ENCODE measurements around the gene DGKH. TPM values are rescaled to one million over a fixed set of nuclear protein-coding genes. Genes with fewer than 3 reads are reported as not detected.

Gene DGKH, protein sequence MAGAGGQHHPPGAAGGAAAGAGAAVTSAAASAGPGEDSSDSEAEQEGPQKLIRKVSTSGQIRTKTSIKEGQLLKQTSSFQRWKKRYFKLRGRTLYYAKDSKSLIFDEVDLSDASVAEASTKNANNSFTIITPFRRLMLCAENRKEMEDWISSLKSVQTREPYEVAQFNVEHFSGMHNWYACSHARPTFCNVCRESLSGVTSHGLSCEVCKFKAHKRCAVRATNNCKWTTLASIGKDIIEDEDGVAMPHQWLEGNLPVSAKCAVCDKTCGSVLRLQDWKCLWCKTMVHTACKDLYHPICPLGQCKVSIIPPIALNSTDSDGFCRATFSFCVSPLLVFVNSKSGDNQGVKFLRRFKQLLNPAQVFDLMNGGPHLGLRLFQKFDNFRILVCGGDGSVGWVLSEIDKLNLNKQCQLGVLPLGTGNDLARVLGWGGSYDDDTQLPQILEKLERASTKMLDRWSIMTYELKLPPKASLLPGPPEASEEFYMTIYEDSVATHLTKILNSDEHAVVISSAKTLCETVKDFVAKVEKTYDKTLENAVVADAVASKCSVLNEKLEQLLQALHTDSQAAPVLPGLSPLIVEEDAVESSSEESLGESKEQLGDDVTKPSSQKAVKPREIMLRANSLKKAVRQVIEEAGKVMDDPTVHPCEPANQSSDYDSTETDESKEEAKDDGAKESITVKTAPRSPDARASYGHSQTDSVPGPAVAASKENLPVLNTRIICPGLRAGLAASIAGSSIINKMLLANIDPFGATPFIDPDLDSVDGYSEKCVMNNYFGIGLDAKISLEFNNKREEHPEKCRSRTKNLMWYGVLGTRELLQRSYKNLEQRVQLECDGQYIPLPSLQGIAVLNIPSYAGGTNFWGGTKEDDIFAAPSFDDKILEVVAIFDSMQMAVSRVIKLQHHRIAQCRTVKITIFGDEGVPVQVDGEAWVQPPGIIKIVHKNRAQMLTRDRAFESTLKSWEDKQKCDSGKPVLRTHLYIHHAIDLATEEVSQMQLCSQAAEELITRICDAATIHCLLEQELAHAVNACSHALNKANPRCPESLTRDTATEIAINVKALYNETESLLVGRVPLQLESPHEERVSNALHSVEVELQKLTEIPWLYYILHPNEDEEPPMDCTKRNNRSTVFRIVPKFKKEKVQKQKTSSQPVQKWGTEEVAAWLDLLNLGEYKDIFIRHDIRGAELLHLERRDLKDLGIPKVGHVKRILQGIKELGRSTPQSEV
- total RNA-seq (ENCODE audit: unreplicated experiment): 13.4 TPM
- long read RNA-seq, partial matches to known transcripts: 0 of 1 reads
- long read RNA-seq, other reads (novel, unspliced or antisense): 1 of 1 reads

DNA sequence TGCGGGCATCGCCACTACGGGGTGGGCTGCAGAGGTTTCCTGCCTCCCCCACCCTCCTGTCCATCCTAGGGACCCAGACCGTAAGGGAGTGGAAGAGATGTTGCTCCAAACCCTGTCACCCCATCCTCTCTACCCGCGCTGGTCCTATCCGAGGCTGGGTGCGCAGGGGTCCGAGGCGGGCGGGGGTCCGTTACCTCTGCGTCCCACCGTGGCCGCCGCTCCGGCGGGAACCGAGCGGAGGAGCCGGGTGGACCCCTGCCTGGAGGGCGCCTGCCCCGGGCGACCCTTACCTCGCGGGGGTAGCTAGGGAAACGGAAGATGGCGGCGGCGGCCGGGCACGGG is at the start of gene DGKH:
Gene DGKH, plus strand, starts transcription at position 307 of the 342 bp plus-strand sequence. CDS start 126 bp downstream, outside the sequence.
- Mint-ChIP-seq H3K27me3 (ENCODE audit: unreplicated experiment) (peaks cover 6% of the 10 kb centered on the region), H3K4me3 (ENCODE audit: unreplicated experiment) (peak within 1 kb of the TSS; percentile 91), H3K36me3 (ENCODE audit: unreplicated experiment) (no peaks in the 10 kb centered on the region), H3K4me1 (ENCODE audit: low read depth, unreplicated experiment) (no peaks in the 10 kb centered on the region), H3K27ac (ENCODE audit: unreplicated experiment) (no peak within 1 kb of the TSS), H3K9me3 (ENCODE audit: unreplicated experiment) (peaks cover 3% of the 10 kb centered on the region)
- TF ChIP-seq, protein P1, sequence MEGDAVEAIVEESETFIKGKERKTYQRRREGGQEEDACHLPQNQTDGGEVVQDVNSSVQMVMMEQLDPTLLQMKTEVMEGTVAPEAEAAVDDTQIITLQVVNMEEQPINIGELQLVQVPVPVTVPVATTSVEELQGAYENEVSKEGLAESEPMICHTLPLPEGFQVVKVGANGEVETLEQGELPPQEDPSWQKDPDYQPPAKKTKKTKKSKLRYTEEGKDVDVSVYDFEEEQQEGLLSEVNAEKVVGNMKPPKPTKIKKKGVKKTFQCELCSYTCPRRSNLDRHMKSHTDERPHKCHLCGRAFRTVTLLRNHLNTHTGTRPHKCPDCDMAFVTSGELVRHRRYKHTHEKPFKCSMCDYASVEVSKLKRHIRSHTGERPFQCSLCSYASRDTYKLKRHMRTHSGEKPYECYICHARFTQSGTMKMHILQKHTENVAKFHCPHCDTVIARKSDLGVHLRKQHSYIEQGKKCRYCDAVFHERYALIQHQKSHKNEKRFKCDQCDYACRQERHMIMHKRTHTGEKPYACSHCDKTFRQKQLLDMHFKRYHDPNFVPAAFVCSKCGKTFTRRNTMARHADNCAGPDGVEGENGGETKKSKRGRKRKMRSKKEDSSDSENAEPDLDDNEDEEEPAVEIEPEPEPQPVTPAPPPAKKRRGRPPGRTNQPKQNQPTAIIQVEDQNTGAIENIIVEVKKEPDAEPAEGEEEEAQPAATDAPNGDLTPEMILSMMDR (IDR thresholded peaks at IDR 0.05; ENCODE audit: partially characterized antibody, unreplicated experiment): no peak
- no peak for DNase-seq

DNA sequence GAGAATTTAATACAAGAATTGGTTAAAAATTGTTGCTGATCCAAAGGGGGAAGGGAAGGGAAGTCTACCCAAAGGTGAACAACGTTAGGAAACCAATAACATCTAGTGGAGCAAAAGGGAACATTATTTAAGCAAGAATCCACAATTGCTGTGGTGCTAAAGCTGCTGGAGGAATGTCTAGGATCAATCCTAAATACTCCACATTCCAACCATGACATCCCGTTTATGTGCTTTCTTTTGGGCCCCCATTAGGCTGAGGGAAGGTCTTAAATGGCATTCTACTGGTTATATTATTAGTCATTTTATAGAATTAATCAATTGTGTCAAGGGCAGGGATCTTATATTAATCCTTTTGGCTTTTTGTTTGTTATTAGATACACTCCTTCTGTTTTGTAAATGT is 47.6 kb upstream of the DGKH start:
- H3K4me3 Mint-ChIP-seq (ENCODE audit: unreplicated experiment): no peak overlapping the region
- no peaks in the 10 kb centered on the region for H3K27me3 Mint-ChIP-seq (ENCODE audit: unreplicated experiment)
- peaks cover 4% of the 10 kb centered on the region for H3K36me3 Mint-ChIP-seq (ENCODE audit: unreplicated experiment)
- no peak for DNase-seq
- no peaks in the 10 kb centered on the region for H3K4me1 Mint-ChIP-seq (ENCODE audit: low read depth, unreplicated experiment)
- TF ChIP-seq, protein P1 (IDR thresholded peaks at IDR 0.05; ENCODE audit: partially characterized antibody, unreplicated experiment): no peak
- no peak overlapping the region for H3K27ac Mint-ChIP-seq (ENCODE audit: unreplicated experiment)
- no peaks in the 10 kb centered on the region for H3K9me3 Mint-ChIP-seq (ENCODE audit: unreplicated experiment)

DNA sequence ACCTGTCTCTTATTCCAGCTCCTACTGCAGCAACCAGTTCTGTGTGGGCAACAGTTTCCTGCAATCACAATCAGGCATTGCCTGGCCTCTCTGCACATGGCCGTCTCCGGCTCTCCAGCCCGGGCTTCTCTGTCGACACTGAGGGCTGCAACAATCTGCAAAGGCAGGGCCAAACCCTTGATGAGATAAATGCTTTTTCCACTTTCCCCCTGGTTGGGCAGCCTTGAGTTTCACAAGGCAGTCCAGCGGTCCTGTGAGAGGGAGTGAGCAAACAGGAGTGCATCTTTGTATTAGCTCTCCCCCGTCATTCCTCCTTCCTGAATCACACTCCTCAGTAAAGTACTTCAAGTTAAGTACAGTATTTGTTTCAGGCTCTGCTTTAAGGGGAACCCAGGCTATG is 46.9 kb upstream of the DGKH start:
- H3K4me3 Mint-ChIP-seq (ENCODE audit: unreplicated experiment): no peak overlapping the region
- no peaks in the 10 kb centered on the region for H3K27me3 Mint-ChIP-seq (ENCODE audit: unreplicated experiment)
- H3K4me1 Mint-ChIP-seq (ENCODE audit: low read depth, unreplicated experiment): no peaks in the 10 kb centered on the region
- no peak for DNase-seq
- TF ChIP-seq, protein P1 (IDR thresholded peaks at IDR 0.05; ENCODE audit: partially characterized antibody, unreplicated experiment): no peak
- no peak overlapping the region for H3K27ac Mint-ChIP-seq (ENCODE audit: unreplicated experiment)
- no peaks in the 10 kb centered on the region for H3K9me3 Mint-ChIP-seq (ENCODE audit: unreplicated experiment)
- peaks cover 4% of the 10 kb centered on the region for H3K36me3 Mint-ChIP-seq (ENCODE audit: unreplicated experiment)

GRCh38 chr13:42002066-42002465 is 46.4 kb upstream of the DGKH start:
- no peaks in the 10 kb centered on the region for H3K9me3 Mint-ChIP-seq (ENCODE audit: unreplicated experiment)
- H3K27me3 Mint-ChIP-seq (ENCODE audit: unreplicated experiment): no peaks in the 10 kb centered on the region
- no peak overlapping the region for H3K27ac Mint-ChIP-seq (ENCODE audit: unreplicated experiment)
- peaks cover 4% of the 10 kb centered on the region for H3K36me3 Mint-ChIP-seq (ENCODE audit: unreplicated experiment)
- TF ChIP-seq, protein P1 (IDR thresholded peaks at IDR 0.05; ENCODE audit: partially characterized antibody, unreplicated experiment): no peak
- no peak for DNase-seq
- no peaks in the 10 kb centered on the region for H3K4me1 Mint-ChIP-seq (ENCODE audit: low read depth, unreplicated experiment)
- H3K4me3 Mint-ChIP-seq (ENCODE audit: unreplicated experiment): no peak overlapping the region

Measured in glutamatergic neuron (in vitro differentiated cells).